Esophagus squamous epithelium (tissue), 5 donors: ENCODE results near the gene CCT7. TPM values are rescaled to one million over a fixed set of nuclear protein-coding genes. Genes with fewer than 3 reads are reported as not detected.

ENCODE experiments used
- DNase-seq: peaks from one replicate; lab custom pipeline; 2025; lab: John Stamatoyannopoulos, UW
- H3K27ac ChIP-seq, 4 donors: fragments of 200-600 bp; sonication (generic); one replicate each; pipeline ENCODE4 v1.5.1; 2016 to 2019; ENCODE audit warnings: mild to moderate bottlenecking in 1 of 4
- H3K27me3 ChIP-seq, 4 donors: fragments of 200-600 bp; sonication (generic); 1 replicate in 3 of 4; 2 replicates in 1 of 4; pipeline versions ENCODE4 v1.5.1 to v1.6.0; 2017 to 2021; ENCODE audit warnings: antibody characterized with exemption in 1 of 4
- H3K36me3 ChIP-seq, 3 donors: fragments of 200-600 bp; sonication (generic); one replicate each; pipeline ENCODE4 v1.5.1; 2016 to 2019
- H3K4me1 ChIP-seq, 3 donors: fragments of 200-600 bp; sonication (generic); one replicate each; pipeline ENCODE4 v1.5.1; 2017 to 2019
- H3K4me3 ChIP-seq, 4 donors: fragments of 200-600 bp; sonication (generic); 1 replicate in 3 of 4; 2 replicates in 1 of 4; pipeline ENCODE4 v1.5.1; 2016 to 2019; ENCODE audit warnings: mild to moderate bottlenecking in 2 of 4, moderate library complexity in 1 of 4
- H3K9me3 ChIP-seq, 3 donors: fragments of 200-600 bp; sonication (generic); one replicate each; pipeline ENCODE4 v1.5.1; 2016 to 2019
- POLR2A ChIP-seq, 4 donors: fragments of 450-650 bp; IDR thresholded peaks; one replicate each; pipeline ENCODE4 v1.6.1; 2017; ENCODE audit warnings: antibody characterized with exemption in 4 of 4, mild to moderate bottlenecking in 4 of 4, moderate library complexity in 3 of 4
- WGBS, 2 donors: methylation state at CpG; one replicate each; pipeline ENCODE4 v1.1.5; 2018; 5-methylcytosine and 5-hydroxymethylcytosine counted together
- intact Hi-C: fragments of 100-400 bp; cut with DNase I; formaldehyde crosslinking; loops from one replicate; pipeline ENCODE4 v1.15.0; 2022
- total RNA-seq, 4 donors: library from RNA; depleted of rRNA; stranded (reverse); fragments of >200 nt; gene quantifications; one replicate each; pipeline ENCODE4 v1.1.0, GENCODE V29; 2016
- TF ChIP-seq, protein P1 (sequence below), 6 experiments: fragments of 450-650 bp in 4 of 6; fragments of 200-600 bp in 2 of 6; sonication (generic) in 2 of 6; IDR thresholded peaks; one replicate each; pipeline ENCODE4 v1.5.1; 2016 to 2019; ENCODE audit warnings: antibody characterized with exemption in 6 of 6, mild to moderate bottlenecking in 4 of 6, moderate library complexity in 4 of 6
- donor health status: DM: yes; HTN: yes; CAD: no.

The CCT7 gene
- total RNA-seq, 4 donors from 2014 or later, result 149 to 246 (median 217) TPM

DNA sequence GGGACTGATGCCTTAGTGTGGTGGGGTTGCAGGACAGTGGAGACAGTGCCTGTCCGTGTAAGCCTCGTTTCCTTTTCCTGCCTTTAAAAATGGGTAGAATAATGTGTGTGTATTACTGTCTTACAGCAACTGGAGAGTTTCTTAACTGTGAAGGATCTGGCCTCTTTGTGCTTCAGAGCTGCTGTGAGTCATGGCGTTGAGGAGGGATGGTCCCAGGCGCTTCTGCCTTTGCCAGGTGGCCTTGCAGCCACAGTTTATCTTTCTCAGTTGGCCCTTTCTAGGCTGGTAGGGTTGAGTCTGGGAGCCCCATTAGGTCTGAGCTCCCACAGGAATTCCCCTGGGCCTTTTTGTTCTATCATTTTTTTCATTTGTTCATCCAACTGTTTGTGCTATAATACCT, 10.3 kb upstream of the CCT7 start:
- no peak overlapping the region for H3K27ac ChIP-seq
- no peaks in the 10 kb centered on the region for H3K9me3 ChIP-seq
- 62 to 75% methylated on average over 2 to 4 of the region's 4 CpGs for WGBS, 2 donors
- no peak for TF ChIP-seq POLR2A (IDR thresholded peaks at IDR 0.05)
- TF ChIP-seq, protein P1, sequence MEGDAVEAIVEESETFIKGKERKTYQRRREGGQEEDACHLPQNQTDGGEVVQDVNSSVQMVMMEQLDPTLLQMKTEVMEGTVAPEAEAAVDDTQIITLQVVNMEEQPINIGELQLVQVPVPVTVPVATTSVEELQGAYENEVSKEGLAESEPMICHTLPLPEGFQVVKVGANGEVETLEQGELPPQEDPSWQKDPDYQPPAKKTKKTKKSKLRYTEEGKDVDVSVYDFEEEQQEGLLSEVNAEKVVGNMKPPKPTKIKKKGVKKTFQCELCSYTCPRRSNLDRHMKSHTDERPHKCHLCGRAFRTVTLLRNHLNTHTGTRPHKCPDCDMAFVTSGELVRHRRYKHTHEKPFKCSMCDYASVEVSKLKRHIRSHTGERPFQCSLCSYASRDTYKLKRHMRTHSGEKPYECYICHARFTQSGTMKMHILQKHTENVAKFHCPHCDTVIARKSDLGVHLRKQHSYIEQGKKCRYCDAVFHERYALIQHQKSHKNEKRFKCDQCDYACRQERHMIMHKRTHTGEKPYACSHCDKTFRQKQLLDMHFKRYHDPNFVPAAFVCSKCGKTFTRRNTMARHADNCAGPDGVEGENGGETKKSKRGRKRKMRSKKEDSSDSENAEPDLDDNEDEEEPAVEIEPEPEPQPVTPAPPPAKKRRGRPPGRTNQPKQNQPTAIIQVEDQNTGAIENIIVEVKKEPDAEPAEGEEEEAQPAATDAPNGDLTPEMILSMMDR (IDR thresholded peaks at IDR 0.05), result no peak
- H3K27me3 ChIP-seq, result no peaks in the 10 kb centered on the region
- intact Hi-C loops, result no loop called here
- no peaks in the 10 kb centered on the region for H3K4me1 ChIP-seq
- no peak overlapping the region for H3K4me3 ChIP-seq
- no peak for DNase-seq
- peaks cover 12 to 100% (median 18%) of the 10 kb centered on the region in 3 donors for H3K36me3 ChIP-seq

GRCh38 chr2:73225513-73226360, 8.4 kb upstream of the CCT7 start:
- H3K27ac ChIP-seq, result no peak overlapping the region
- 85 to 86% methylated on average over 7 of the region's 9 CpGs for WGBS, 2 donors

GRCh38 chr2:73227086-73227485, 7.0 kb upstream of the CCT7 start:
- Histone ChIP-seq H3K36me3 (peaks cover 9 to 83% (median 18%) of the 10 kb centered on the region in 3 donors), H3K4me3 (no peak overlapping the region), H3K27ac (no peak overlapping the region), H3K4me1 (peaks cover 0 to 3% (median 0%) of the 10 kb centered on the region in 3 donors), H3K9me3 (no peaks in the 10 kb centered on the region), H3K27me3 (no peaks in the 10 kb centered on the region)
- WGBS, 2 donors, result 82% methylated on average over 2 of the region's 3 CpGs; no CpG with 5 or more reads in 1 of the 2 donors
- TF ChIP-seq, protein P1 (IDR thresholded peaks at IDR 0.05), result no peak
- TF ChIP-seq POLR2A (IDR thresholded peaks at IDR 0.05), result no peak
- DNase-seq, result no peak
- intact Hi-C loops, result no loop called here

More at GRCh38 chr2:73225513-73226360, 8.4 kb upstream of the CCT7 start:
- Histone ChIP-seq H3K9me3 (no peaks in the 10 kb centered on the region), H3K36me3 (peaks cover 12 to 96% (median 18%) of the 10 kb centered on the region in 3 donors), H3K4me3 (no peak overlapping the region), H3K4me1 (no peaks in the 10 kb centered on the region), H3K27me3 (no peaks in the 10 kb centered on the region)
- intact Hi-C loops, result no loop called here
- no peak for DNase-seq
- TF ChIP-seq, protein P1 (IDR thresholded peaks at IDR 0.05), result no peak
- no peak for TF ChIP-seq POLR2A (IDR thresholded peaks at IDR 0.05)

DNA sequence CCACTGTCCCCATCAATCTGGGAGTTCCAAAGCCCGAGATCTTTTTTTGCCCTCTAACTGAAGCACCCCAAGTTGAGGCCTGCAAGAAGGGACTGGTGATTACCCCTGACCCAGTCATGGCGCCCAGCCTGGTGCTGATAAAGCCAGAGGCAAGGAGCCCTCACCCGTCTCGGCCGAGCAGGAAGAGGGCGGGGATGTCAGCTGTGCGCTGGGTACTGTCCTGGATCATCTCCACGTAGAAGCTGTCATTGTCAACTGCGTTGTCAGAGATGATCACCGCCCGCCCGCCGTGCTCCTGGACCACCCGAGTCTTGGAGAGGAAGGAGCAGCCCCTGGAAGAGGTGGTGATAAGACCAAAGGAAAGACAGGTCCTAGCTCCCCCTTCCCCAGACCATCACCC, 5.5 kb upstream of the CCT7 start:
- WGBS, 2 donors, result 80 to 88% methylated on average over 3 to 14 of the region's 14 CpGs
- DNase-seq, result no peak
- intact Hi-C loops, result no loop called here
- H3K4me1 ChIP-seq, result peaks cover 4 to 10% (median 6%) of the 10 kb centered on the region in 3 donors
- no peaks in the 10 kb centered on the region for H3K27me3 ChIP-seq
- no peak overlapping the region for H3K27ac ChIP-seq
- H3K36me3 ChIP-seq, result peaks cover under 1 to 67% (median 12%) of the 10 kb centered on the region in 3 donors
- TF ChIP-seq, protein P1 (IDR thresholded peaks at IDR 0.05), result no peak
- TF ChIP-seq POLR2A (IDR thresholded peaks at IDR 0.05), result no peak
- no peak overlapping the region for H3K4me3 ChIP-seq
- no peaks in the 10 kb centered on the region for H3K9me3 ChIP-seq
